HG02798 (cell line): Measurements from ENCODE around the gene PCLO.

Experiments
- ATAC-seq: cut with Tn5 transposase; IDR thresholded peaks from one replicate; pipeline ENCODE4 v1.9.1; 2021; ENCODE audit warnings: mild to moderate bottlenecking; ENCODE audit not compliant: unreplicated experiment, poor library complexity

PCLO gene

DNA sequence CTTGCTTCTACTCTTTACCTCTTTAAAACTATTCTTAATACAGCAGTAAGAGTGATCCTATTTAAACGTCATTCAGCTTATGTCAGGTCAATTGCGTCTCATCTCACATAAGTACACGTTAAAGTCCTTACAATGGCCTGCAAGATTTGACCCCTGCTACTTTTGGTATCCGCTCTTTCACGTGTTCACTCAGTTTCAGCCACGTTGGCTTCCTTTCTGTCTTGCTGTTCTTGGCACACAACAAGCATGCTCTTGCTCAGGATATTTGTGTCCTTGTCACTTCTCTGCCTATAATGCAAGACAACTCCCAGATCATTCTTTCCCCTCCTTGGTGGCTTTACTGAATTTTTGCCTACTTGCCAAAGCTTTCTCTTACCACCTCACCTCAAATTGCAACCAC is 296.8 kb downstream of the PCLO start:
- no peak for ATAC-seq

- ATAC-seq = no peak
These were observed 303.4 kb downstream of the PCLO start for GRCh38 chr7:82859106-82859850.

DNA sequence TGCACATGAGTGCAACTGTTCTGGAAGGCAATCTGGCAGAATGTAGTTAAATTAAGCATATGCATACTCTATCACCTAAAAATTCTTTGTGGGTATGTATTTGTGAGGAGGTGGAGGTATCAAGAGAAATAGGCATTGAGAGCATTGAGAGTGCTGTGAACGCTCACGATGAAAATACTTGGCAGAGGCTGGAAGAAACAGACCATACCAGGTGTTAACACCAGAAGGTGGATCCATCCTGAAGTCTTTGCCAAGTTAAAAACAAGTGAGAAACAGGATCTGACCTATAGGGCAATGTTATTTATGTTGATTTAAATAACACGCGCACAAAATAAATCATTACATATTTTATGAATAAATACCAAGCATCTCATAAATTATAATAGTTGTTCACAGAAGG is 311.6 kb downstream of the PCLO start:
- ATAC-seq = no peak

GRCh38 chr7:82841828-82842227 is 320.9 kb downstream of the PCLO start:
- no peak for ATAC-seq

DNA sequence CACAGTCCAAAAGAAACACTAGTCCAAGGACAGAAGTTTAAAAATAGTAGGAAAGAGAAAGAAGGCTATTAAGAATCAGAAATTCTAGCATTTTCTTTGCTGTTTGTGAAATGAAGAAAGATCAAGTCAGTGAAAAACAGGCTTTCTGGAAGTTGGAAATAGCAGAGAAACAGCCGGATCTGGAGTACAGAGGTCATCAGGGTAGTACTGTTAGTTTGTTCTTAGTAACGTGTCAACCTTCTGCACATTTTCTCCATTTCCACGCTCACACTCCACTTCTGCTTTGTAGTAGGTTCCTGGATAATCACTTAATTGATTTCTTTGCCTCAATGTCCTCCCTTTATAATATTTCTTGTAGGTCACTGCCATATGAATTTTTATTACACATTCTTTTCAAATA is 322.6 kb downstream of the PCLO start:
- ATAC-seq = no peak

DNA sequence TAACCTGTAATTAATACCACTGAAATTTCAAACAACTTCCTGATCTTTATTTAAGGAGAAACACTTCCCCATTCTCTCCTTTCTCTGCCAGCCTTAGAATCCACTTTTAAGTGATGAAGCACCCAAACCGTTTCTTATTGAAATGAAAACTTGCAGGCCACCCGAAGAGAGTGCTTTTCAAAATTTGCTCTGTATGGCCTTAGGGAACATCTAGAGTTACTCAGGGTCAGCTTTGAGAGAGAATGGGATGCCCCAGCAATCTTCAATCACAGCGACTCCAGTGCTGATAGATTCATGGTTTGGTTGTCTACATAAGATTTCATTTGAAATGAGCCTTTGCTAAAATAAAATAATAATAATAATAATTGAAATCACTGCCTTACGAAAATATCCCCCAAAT is 323.1 kb downstream of the PCLO start:
- ATAC-seq = no peak

DNA sequence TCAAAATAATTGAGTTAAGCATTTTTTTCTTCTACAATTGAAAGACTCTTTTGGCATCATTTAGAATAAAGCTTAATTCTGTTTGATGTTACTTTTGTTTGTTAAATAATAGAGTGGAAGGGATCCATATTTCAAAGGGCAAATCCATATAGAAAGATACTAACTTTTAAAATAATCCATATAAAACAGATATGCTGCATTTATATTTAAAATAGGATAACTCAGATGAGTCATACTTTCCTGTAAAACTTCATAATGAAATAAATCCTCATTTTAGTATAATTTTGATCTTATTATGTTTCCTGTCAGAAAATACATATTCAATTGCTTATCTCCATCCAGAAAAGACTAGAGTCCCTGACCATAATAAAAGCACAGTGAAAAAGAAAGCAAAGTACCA is 323.6 kb downstream of the PCLO start:
- ATAC-seq = no peak

- ATAC-seq = no peak
These were observed 324.4 kb downstream of the PCLO start for GRCh38 chr7:82838314-82838713.

GRCh38 chr7:82823073-82823472 is 339.6 kb downstream of the PCLO start:
- no peak for ATAC-seq

GRCh38 chr7:82821037-82821436 is 341.6 kb downstream of the PCLO start:
- ATAC-seq = no peak

GRCh38 chr7:82818171-82818570 is 344.5 kb downstream of the PCLO start:
- ATAC-seq = no peak

DNA sequence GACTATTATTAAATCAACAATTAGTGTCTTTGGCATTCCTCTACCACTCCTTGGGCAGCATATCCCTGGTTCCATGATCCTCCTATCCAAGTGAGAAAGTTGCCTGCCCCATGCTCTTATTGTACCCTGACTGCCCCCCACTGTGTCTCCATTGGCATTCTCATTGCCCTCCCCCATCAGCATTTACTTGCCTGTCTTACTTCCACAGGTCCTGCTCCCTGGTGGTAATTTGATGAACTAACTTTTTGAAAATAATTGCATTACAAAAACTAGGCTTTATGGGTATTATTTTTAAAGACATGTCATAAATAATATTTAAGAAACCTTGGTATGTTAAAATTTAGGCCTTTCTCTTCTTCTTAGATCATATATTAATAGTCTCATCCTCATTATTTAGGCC is 346.4 kb downstream of the PCLO start:
- ATAC-seq = no peak

DNA sequence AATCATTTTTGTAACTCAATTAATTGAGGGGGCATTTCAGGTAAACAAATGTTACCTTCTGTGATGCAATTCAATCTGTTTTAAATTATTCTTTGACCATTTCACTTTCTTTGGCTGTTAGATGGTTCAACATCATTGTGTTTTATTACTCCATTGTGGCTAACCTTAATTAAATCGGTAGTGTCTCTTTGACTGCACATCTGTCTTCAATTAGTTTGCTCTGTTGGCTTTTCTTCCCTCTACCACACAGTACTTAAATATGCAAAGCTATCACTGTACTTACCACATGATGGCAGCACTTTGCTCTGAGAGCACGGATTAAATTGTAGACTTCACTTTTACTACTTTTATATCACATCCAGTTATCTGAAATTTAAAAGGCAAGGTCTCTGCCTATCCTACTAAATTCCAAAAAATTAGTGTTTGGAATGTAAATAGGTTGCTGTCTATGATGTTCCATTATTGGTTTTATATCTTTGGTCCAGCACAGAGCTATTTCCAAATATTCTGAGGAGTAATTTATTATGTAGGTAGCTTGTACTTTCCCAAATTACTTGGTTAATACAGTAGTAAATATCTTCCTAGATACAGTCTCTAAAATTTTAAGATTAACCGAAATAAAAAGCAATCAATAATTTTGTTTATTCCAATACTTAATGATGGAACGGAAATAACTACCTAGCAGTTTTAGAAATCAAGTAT is 352.0 kb downstream of the PCLO start:
- ATAC-seq = peak; percentile 88

GRCh38 chr7:82808633-82809032 is 354.1 kb downstream of the PCLO start:
- ATAC-seq = no peak

- no peak for ATAC-seq
These were observed 357.1 kb downstream of the PCLO start for GRCh38 chr7:82805527-82805960.

- ATAC-seq = no peak
These were observed 359.3 kb downstream of the PCLO start for GRCh38 chr7:82803411-82803810.

DNA sequence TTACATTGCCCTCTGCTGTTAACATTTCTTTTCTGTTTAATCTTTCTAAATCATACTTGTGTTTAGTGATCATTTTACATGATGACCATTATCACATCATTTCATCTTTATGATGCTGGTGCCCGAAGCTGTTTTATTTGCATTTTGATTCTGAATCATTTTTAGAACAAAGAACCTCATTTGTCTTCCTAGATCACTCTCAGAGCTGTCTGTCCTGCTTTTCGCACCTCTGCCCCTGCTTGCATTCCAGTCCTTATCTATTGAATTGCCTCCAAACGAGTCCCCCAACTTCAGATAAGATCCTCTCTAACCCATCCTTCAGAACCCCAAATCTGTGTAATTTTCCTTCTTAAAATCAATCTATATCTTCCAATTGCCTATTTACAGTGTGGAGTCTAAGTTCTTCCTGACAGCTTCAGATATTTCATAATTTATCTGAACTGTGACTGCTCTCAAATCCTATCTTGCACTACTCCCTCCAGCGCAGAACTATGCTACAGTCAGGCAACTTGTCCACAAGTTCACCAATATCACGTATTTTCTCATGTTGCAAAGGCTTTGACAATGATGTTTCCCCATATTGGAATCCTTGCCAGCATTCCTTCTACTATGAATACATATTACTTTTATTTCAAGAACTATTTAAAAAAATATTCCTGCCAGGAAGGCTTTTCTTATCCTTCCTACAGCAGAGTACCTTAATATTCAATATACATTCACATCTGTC is 372.6 kb downstream of the PCLO start:
- no peak for ATAC-seq

GRCh38 chr7:82778021-82778420 is 384.7 kb downstream of the PCLO start:
- no peak for ATAC-seq

DNA sequence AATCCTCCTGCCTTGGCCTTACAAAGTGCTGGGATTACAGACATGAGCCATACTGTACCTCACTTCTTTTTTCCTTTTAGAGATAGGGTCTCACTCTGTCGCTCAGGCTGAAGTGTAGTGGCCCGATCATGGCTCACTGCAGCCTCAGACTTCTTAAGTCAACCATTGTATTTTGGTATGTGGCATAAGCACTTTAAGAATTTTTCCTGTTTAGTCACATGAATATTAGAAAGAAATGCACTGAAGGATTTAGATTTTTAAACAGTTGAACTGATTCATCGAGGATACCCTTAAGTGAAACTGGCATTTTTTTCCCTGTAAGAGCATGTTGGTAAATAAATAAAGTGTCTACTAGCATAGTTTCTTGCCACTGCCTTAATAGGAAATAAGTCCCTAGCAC is 399.8 kb downstream of the PCLO start:
- no peak for ATAC-seq

DNA sequence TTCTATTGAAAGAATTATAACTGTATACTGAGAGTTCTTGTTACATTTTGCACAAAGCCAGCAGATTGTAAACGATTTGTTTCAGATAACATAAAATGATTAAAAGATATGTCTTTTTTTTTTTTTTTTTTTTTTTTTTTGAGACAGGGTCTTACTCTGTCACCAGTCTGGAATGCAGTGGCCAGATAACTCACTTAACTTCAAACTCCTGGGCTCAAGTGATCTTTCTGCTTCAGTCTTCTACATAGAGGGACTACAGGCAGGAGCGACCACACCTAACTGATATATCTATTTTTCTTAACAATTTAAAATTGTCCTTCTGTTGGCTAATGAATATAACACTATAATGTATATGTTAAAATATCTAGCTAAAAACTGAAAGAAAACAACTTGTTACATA is 401.9 kb downstream of the PCLO start:
- no peak for ATAC-seq

GRCh38 chr7:82760074-82760473 is 402.6 kb downstream of the PCLO start:
- ATAC-seq = no peak
